Measurements from ENCODE around the gene WDR36. TPM values are rescaled to one million over a fixed set of nuclear protein-coding genes. Genes with fewer than 3 reads are reported as not detected.

WDR36 gene
- total and polyA plus RNA-seq, 9 of the 15 experiments (the other 6 are each of a cell fraction or from before 2014, with no cell fraction given), result 25.7 to 68.0 (median 41.5) TPM

DNA sequence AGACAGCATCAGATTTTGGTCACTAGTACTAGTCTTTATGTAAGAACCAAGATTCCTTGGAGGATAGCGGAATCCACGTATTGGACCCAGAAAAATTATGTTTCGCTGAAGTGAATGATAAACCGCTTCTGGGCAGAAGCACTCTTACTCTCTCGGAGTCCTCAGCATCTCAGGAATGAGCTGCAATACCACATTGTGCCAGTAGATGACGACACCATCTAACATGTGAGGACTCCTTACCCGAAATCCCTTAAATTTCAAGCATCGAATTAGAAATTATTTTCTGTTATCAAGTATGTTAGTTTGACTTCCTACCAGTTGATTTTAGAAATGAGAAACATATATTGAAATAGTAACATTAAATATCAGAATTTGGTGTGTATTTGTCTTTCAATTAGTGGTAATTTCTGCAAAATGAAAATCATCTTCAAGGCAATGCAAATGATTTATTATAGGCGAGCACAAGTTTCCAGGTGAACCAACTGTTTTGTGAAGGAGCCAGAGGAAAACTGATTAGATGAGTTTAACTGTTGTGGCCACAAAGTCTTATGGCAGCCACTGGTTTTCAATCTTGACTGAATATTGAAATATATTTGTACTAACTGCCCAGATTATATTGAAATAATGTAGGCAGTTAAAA lies 66.1 kb downstream of the WDR36 start (continued):
- TF ChIP-seq CEBPG (CRISPR knock-in tag; IDR thresholded peaks at IDR 0.05) (no peak), CEBPG (tag; conservative IDR thresholded peaks at IDR 0.05 in 1 of 2, IDR thresholded peaks at IDR 0.05 in 1 of 2) (0 out of 4 replicates have a peak, but pooled peaks of 1 of the 2 experiments have one; percentile 11), ZNF3 (CRISPR knock-in tag; IDR thresholded peaks at IDR 0.05) (no peak), CHD2 (IDR thresholded peaks at IDR 0.05; ENCODE audit: low read depth, low read length) (no peak), ZNF175 (CRISPR knock-in tag; IDR thresholded peaks at IDR 0.05; ENCODE audit: low read depth) (no peak), BRCA1 (IDR thresholded peaks at IDR 0.05) (no peak), BRCA1 (CRISPR knock-in tag; IDR thresholded peaks at IDR 0.05) (no peak), FOXP1 (CRISPR knock-in tag; IDR thresholded peaks at IDR 0.05) (no peak), POLR2G (IDR thresholded peaks at IDR 0.05; ENCODE audit: low read depth, low read length) (no peak)
- TF ChIP-seq, protein P1, sequence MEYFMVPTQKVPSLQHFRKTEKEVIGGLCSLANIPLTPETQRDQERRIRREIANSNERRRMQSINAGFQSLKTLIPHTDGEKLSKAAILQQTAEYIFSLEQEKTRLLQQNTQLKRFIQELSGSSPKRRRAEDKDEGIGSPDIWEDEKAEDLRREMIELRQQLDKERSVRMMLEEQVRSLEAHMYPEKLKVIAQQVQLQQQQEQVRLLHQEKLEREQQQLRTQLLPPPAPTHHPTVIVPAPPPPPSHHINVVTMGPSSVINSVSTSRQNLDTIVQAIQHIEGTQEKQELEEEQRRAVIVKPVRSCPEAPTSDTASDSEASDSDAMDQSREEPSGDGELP (CRISPR knock-in tag; IDR thresholded peaks at IDR 0.05; ENCODE audit: borderline replicate concordance), result no peak
- TF ChIP-seq, protein P2, sequence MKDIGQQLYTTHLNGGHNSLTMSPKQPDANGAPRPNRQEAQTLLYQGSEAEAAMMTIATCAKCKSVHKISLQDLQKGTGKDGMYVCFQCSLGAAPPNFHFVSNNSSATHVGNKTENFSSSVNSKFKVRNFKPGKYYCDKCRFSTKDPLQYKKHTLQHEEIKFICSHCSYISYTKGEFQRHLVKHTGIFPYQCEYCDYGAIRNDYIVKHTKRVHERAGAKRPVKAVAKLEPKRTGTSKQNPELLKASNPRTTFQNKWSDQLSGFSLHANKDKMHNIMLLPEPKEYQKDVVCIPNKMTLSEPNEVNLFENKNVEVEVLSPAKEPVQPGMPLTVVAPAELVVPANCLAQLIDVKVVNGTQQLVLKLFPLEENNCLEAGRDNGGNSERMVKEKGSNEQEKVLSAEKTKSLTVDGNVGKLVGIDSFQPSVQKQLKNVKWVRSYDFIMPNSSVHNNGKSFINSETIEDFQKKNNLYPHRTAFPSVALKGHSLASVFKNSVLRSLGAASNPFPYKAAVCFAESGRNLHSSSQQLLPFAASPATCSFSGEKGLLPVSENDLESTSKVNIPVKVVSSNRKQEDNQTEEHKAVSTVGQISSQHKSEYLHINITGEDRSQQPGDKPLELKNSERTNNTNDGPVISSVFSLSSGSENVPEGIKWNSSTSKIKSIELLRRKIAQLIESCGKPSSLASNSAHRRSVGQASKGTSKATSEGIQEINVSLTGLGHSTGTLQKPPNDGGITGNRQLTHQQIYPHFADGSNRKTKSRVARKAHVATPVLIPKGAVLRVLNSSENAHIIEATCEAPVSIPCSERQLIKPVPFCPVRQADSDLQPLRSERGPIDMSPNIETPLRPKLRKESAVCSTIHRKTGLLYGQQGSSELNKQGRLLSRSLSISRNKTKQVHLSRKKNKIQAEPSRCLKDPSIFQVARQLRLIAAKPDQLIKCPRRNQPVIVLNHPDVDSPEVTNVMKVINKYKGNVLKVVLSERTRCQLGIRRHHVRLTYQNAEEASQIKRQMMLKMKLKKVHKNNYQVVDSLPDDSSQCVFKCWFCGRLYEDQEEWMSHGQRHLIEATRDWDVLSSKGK (CRISPR knock-in tag; IDR thresholded peaks at IDR 0.05), result no peak
- TF ChIP-seq, protein P3, sequence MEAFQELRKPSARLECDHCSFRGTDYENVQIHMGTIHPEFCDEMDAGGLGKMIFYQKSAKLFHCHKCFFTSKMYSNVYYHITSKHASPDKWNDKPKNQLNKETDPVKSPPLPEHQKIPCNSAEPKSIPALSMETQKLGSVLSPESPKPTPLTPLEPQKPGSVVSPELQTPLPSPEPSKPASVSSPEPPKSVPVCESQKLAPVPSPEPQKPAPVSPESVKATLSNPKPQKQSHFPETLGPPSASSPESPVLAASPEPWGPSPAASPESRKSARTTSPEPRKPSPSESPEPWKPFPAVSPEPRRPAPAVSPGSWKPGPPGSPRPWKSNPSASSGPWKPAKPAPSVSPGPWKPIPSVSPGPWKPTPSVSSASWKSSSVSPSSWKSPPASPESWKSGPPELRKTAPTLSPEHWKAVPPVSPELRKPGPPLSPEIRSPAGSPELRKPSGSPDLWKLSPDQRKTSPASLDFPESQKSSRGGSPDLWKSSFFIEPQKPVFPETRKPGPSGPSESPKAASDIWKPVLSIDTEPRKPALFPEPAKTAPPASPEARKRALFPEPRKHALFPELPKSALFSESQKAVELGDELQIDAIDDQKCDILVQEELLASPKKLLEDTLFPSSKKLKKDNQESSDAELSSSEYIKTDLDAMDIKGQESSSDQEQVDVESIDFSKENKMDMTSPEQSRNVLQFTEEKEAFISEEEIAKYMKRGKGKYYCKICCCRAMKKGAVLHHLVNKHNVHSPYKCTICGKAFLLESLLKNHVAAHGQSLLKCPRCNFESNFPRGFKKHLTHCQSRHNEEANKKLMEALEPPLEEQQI (IDR thresholded peaks at IDR 0.05), result no peak
- TF ChIP-seq, protein P4, sequence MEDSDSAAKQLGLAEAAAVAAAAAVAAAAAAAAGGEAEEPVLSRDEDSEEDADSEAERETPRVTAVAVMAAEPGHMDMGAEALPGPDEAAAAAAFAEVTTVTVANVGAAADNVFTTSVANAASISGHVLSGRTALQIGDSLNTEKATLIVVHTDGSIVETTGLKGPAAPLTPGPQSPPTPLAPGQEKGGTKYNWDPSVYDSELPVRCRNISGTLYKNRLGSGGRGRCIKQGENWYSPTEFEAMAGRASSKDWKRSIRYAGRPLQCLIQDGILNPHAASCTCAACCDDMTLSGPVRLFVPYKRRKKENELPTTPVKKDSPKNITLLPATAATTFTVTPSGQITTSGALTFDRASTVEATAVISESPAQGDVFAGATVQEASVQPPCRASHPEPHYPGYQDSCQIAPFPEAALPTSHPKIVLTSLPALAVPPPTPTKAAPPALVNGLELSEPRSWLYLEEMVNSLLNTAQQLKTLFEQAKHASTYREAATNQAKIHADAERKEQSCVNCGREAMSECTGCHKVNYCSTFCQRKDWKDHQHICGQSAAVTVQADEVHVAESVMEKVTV (CRISPR knock-in tag; IDR thresholded peaks at IDR 0.05), result peak; percentile 87
- TF ChIP-seq, protein P5, sequence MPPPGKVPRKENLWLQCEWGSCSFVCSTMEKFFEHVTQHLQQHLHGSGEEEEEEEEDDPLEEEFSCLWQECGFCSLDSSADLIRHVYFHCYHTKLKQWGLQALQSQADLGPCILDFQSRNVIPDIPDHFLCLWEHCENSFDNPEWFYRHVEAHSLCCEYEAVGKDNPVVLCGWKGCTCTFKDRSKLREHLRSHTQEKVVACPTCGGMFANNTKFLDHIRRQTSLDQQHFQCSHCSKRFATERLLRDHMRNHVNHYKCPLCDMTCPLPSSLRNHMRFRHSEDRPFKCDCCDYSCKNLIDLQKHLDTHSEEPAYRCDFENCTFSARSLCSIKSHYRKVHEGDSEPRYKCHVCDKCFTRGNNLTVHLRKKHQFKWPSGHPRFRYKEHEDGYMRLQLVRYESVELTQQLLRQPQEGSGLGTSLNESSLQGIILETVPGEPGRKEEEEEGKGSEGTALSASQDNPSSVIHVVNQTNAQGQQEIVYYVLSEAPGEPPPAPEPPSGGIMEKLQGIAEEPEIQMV (tag; conservative IDR thresholded peaks at IDR 0.05; ENCODE audit: low read depth), result no peak
- TF ChIP-seq, protein P6, sequence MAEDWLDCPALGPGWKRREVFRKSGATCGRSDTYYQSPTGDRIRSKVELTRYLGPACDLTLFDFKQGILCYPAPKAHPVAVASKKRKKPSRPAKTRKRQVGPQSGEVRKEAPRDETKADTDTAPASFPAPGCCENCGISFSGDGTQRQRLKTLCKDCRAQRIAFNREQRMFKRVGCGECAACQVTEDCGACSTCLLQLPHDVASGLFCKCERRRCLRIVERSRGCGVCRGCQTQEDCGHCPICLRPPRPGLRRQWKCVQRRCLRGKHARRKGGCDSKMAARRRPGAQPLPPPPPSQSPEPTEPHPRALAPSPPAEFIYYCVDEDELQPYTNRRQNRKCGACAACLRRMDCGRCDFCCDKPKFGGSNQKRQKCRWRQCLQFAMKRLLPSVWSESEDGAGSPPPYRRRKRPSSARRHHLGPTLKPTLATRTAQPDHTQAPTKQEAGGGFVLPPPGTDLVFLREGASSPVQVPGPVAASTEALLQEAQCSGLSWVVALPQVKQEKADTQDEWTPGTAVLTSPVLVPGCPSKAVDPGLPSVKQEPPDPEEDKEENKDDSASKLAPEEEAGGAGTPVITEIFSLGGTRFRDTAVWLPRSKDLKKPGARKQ (CRISPR knock-in tag; IDR thresholded peaks at IDR 0.05), result no peak
